ENCODE results near the gene PIK3R5. TPM values are rescaled to one million over a fixed set of nuclear protein-coding genes. Genes with fewer than 3 reads are reported as not detected.

PIK3R5 gene
- total RNA-seq, 1 experiment from 2014 or later: not detected

GRCh38 chr17:8944748-8945147 lies 20.8 kb downstream of the PIK3R5 start:
- no peaks in the 10 kb centered on the region for H3K4me1 Mint-ChIP-seq (ENCODE audit: low read depth, unreplicated experiment)
- H3K4me3 Mint-ChIP-seq (ENCODE audit: low read depth, unreplicated experiment): no peak overlapping the region
- TF ChIP-seq, protein P1, sequence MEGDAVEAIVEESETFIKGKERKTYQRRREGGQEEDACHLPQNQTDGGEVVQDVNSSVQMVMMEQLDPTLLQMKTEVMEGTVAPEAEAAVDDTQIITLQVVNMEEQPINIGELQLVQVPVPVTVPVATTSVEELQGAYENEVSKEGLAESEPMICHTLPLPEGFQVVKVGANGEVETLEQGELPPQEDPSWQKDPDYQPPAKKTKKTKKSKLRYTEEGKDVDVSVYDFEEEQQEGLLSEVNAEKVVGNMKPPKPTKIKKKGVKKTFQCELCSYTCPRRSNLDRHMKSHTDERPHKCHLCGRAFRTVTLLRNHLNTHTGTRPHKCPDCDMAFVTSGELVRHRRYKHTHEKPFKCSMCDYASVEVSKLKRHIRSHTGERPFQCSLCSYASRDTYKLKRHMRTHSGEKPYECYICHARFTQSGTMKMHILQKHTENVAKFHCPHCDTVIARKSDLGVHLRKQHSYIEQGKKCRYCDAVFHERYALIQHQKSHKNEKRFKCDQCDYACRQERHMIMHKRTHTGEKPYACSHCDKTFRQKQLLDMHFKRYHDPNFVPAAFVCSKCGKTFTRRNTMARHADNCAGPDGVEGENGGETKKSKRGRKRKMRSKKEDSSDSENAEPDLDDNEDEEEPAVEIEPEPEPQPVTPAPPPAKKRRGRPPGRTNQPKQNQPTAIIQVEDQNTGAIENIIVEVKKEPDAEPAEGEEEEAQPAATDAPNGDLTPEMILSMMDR (IDR thresholded peaks at IDR 0.05; ENCODE audit: unreplicated experiment): no peak
- DNase-seq: no peak
- peaks cover 55% of the 10 kb centered on the region for H3K27me3 Mint-ChIP-seq (ENCODE audit: unreplicated experiment)
- CTCF ChIA-PET: no interaction called here
- intact Hi-C loops (cut with micrococcal nuclease; ENCODE audit: unreplicated experiment): no loop called here
- BruUV-seq (replicated peaks): no TSS peak
- H3K9me3 Mint-ChIP-seq (ENCODE audit: low read depth, unreplicated experiment): peaks cover 6% of the 10 kb centered on the region
- H3K27ac Mint-ChIP-seq (ENCODE audit: unreplicated experiment): no peak overlapping the region
- H3K36me3 Mint-ChIP-seq (ENCODE audit: insufficient read depth, unreplicated experiment): no peaks in the 10 kb centered on the region

- H3K4me1 Mint-ChIP-seq (ENCODE audit: low read depth, unreplicated experiment): no peaks in the 10 kb centered on the region
- no peak for DNase-seq
- H3K36me3 Mint-ChIP-seq (ENCODE audit: insufficient read depth, unreplicated experiment): no peaks in the 10 kb centered on the region
- peaks cover 55% of the 10 kb centered on the region for H3K27me3 Mint-ChIP-seq (ENCODE audit: unreplicated experiment)
- CTCF ChIA-PET: interaction anchor here (0.6 kb wide), 1 partner anchor 364 kb away, joined by 4 read pairs; no protein-coding TSS in a partner anchor
- H3K9me3 Mint-ChIP-seq (ENCODE audit: low read depth, unreplicated experiment): peaks cover 6% of the 10 kb centered on the region
- intact Hi-C loops (cut with micrococcal nuclease; ENCODE audit: unreplicated experiment): no loop called here
- TF ChIP-seq, protein P1 (IDR thresholded peaks at IDR 0.05; ENCODE audit: unreplicated experiment): no peak
- no peak overlapping the region for H3K4me3 Mint-ChIP-seq (ENCODE audit: low read depth, unreplicated experiment)
- BruUV-seq (replicated peaks): no TSS peak
- no peak overlapping the region for H3K27ac Mint-ChIP-seq (ENCODE audit: unreplicated experiment)
Observed at GRCh38 chr17:8944083-8944482, 21.4 kb downstream of the PIK3R5 start.

GRCh38 chr17:8941980-8942622 lies 23.4 kb downstream of the PIK3R5 start:
- Mint-ChIP-seq H3K4me3 (ENCODE audit: low read depth, unreplicated experiment) (no peak overlapping the region), H3K27me3 (ENCODE audit: unreplicated experiment) (peaks cover 47% of the 10 kb centered on the region), H3K4me1 (ENCODE audit: low read depth, unreplicated experiment) (no peaks in the 10 kb centered on the region), H3K27ac (ENCODE audit: unreplicated experiment) (no peak overlapping the region), H3K36me3 (ENCODE audit: insufficient read depth, unreplicated experiment) (no peaks in the 10 kb centered on the region), H3K9me3 (ENCODE audit: low read depth, unreplicated experiment) (peaks cover 3% of the 10 kb centered on the region)
- intact Hi-C loops (cut with micrococcal nuclease; ENCODE audit: unreplicated experiment): no loop called here
- BruUV-seq (replicated peaks): no TSS peak
- TF ChIP-seq, protein P1 (IDR thresholded peaks at IDR 0.05; ENCODE audit: unreplicated experiment): no peak
- CTCF ChIA-PET: no interaction called here
- DNase-seq: no peak

DNA sequence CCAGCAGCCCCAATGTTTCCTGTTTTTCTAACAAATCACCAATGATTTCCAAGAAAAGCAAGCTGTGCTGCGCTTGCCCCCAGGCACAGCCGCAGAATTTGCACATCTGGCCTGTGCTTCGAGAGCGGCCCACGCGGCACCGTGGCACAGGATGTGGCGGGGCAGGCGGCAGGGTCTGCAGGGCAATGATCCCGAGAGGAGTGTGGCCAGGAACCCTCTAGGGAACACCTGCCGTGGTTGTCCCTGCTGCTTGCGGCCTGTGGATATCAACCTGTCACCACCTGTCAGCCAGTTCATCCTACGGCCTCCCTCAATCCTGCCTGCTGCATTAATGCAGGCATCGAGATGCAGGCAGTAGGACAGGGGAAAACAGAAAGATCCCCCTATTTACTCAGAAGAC lies 24.0 kb downstream of the PIK3R5 start:
- DNase-seq: no peak
- intact Hi-C loops (cut with micrococcal nuclease; ENCODE audit: unreplicated experiment): no loop called here
- Mint-ChIP-seq H3K9me3 (ENCODE audit: low read depth, unreplicated experiment) (no peaks in the 10 kb centered on the region), H3K27me3 (ENCODE audit: unreplicated experiment) (peaks cover 42% of the 10 kb centered on the region), H3K4me1 (ENCODE audit: low read depth, unreplicated experiment) (no peaks in the 10 kb centered on the region), H3K27ac (ENCODE audit: unreplicated experiment) (no peak overlapping the region), H3K36me3 (ENCODE audit: insufficient read depth, unreplicated experiment) (no peaks in the 10 kb centered on the region), H3K4me3 (ENCODE audit: low read depth, unreplicated experiment) (no peak overlapping the region)
- no TSS peak for BruUV-seq (replicated peaks)
- TF ChIP-seq, protein P1 (IDR thresholded peaks at IDR 0.05; ENCODE audit: unreplicated experiment): no peak
- CTCF ChIA-PET: no interaction called here

Measured in Calu3 (cell line).